ENCODE data around the gene PRICKLE2.

DNA sequence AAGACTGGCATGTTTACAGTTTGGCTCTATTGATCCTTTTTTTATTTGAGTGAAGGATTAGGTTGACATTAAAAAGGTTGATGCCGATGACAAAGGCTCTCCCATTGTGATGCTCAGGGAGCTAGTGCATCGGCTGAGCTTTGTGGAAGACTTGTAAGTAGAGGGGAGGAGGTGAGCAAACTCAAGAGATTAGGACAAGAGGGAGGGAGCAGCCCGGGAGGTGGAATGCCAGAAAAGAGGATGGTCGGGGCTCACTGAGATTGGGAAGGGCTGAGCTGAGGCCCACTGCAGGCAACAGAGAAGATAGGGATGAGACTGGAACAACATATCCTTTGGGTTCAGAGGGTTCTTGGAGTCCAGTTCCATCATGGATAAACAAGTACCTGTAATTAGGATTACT, 175.4 kb downstream of the PRICKLE2 start:
- TF ChIP-seq, protein P1, sequence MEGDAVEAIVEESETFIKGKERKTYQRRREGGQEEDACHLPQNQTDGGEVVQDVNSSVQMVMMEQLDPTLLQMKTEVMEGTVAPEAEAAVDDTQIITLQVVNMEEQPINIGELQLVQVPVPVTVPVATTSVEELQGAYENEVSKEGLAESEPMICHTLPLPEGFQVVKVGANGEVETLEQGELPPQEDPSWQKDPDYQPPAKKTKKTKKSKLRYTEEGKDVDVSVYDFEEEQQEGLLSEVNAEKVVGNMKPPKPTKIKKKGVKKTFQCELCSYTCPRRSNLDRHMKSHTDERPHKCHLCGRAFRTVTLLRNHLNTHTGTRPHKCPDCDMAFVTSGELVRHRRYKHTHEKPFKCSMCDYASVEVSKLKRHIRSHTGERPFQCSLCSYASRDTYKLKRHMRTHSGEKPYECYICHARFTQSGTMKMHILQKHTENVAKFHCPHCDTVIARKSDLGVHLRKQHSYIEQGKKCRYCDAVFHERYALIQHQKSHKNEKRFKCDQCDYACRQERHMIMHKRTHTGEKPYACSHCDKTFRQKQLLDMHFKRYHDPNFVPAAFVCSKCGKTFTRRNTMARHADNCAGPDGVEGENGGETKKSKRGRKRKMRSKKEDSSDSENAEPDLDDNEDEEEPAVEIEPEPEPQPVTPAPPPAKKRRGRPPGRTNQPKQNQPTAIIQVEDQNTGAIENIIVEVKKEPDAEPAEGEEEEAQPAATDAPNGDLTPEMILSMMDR (IDR thresholded peaks at IDR 0.05): no peak
- no peak for TF ChIP-seq POLR2A (IDR thresholded peaks at IDR 0.05)
